GM19240 (cell line): ENCODE measurements around the gene HES2.
A peak's percentile ranks its signal among the peaks of the same experiment; 100 is the strongest.
"Not testable (repeated sequence)": the region's sequence is repeated elsewhere in the genome, so short reads cannot be mapped to it uniquely, and the experiment has no call there.

ENCODE experiments used
- DNase-seq: peaks from one replicate; pipeline ENCODE4 v3.0.0; 2011; ENCODE audit warnings: low spot score; ENCODE audit not compliant: insufficient read length

Gene HES2

DNA sequence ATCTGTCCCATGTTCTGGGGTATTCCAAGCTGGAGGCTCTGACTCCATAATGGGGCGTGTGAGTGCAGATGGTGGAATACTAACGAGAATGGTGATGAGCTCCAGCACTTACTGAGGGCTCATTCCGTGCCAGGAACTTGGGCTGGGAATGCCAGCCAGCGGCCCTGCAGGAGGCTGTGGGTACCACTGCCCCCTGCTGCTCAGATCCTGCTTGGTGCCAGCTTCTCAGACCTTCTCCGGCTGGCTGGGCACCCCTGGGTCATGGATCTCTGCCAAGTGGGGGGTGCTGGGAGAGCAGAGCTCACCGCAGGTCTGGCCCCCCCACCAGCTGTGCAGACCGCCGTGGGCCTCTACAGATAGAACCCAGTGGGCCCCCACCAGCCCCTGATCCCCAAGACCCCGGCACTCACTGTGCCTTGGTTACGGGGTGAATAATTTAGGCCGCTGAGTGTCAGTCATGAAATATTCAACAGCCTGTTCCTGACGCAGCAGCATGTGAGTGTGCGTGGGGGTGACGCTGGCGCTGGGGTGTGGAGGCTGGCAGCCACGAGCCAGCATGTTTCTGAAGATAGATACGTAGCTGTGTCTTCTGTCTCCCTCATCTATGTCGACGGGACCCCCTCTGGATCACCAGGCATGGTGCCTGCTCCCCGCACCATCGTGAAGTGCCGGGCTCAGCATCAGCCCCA lies 17.4 kb upstream of the HES2 start:
- DNase-seq = not testable (repeated sequence)

DNA sequence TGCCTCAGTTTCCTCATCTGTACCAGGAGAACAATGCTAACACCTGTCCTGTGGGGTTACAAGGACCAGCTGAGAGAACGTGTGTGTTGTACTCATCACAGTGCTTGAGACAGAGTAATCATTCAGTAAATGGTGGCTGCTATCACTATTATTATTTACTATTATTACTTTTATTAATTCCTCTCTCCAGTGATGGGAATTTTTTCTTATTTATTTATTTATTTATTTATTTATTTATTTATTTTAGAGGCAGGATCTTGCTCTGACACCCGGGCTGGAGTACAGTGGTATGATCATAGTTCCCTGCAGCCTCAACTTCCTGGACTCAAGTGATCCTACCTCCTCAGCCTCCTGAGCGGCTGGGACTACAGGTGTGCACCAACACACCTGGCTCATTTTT lies 16.6 kb upstream of the HES2 start:
- DNase-seq = not testable (repeated sequence)

DNA sequence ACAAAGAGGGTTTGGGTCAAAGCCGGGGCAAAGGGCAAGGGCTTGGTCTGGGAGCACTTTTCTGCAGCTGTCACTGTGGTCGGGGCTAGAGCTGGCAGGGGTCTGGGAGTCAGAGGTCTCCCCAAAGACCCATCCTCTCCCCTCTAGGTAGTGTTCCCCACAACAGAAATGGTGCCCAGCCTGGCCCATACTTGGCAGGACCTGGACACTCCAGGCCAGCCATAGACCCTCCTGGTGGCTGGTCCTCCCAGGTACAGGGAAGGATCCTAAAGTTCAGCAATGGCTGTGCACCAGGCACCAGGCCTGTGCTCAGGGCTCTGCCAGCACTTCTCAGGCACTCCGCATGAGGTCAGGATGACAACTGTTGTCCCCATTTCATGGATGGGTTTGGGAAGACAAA lies 15.8 kb upstream of the HES2 start:
- DNase-seq = no peak

DNA sequence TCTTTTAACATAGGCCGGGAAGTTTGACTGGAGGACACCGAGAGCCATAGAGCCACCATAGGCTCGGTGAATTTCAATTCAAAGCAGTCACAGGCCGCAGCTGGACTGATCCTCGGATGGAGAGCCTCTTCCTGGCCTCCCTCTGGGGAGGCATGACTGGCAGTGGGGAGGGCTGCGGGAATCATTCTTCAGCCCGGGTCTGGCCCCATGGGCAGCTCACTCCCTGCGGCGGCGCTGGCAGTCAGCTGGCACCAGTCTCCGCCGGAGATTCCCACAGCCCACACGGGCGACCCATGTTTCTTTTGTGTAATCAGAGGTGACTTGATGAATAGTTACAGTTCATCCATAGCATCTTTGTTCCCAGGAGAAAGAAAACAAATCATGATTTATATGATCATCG lies 15.4 kb upstream of the HES2 start:
- DNase-seq = no peak

DNA sequence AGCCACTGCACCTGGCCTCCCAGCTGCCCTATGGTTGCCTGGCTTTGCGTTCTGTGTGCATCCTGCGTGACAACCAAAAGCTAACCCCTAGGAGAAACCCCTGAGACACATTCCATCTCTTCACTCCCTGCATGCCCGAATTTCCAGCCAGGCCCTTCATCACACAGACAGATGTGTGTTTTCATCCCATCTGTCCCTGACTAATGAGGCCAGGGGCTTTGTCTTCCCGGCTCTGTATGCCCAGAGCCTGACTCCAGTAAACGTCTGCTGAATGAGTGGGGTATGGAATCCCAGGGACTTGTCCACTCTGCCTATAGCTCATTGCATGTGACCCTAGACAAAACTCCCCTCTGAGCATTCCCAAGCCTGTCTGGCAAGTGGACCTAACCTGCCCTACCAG lies 14.5 kb upstream of the HES2 start:
- no peak for DNase-seq

DNA sequence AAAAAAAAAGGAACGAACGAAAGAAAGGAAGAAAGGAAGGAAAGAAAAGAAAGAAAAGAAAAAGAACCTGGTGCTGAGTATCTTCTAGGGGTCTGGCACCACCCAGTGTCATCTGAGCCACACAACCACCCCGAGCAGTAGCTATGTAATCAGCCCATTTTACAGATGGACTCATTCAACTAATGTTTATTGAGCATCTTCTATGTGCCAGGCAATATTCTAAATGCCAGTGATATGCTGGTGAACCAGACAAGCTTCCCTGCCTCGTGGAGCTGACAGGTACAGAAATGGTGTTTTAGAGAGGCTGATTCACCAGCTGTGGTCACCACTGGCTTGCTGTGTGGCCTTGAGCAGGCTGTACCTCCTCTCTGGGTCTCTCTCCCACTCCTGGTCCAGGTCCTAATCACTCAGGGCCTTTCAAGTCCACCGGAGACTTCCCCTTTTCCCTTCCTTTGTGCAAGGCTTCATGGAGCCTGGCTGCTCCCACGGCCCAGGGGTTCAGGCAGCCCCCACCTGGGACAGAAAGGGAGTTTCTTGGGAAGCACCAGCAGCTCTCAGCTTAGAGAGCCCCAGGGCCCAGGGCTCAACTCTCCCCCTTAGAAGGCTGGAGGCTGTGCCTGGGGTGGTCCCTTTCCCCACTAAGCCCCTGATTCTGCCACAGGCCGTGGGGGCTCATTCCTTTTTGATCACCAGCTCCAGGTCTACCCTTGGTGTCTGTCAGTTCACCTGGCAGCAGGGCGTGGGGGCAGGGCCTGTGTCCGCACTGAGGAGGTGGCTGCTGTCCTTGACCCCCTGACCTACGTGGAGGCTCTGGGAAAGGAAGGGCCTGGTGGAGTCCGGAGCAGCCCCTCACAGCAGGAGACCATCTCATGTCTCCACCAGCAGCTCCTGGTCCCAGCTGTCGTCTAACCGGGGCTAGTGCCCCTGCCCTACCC lies 12.2 kb upstream of the HES2 start:
- DNase-seq = not testable (repeated sequence)

DNA sequence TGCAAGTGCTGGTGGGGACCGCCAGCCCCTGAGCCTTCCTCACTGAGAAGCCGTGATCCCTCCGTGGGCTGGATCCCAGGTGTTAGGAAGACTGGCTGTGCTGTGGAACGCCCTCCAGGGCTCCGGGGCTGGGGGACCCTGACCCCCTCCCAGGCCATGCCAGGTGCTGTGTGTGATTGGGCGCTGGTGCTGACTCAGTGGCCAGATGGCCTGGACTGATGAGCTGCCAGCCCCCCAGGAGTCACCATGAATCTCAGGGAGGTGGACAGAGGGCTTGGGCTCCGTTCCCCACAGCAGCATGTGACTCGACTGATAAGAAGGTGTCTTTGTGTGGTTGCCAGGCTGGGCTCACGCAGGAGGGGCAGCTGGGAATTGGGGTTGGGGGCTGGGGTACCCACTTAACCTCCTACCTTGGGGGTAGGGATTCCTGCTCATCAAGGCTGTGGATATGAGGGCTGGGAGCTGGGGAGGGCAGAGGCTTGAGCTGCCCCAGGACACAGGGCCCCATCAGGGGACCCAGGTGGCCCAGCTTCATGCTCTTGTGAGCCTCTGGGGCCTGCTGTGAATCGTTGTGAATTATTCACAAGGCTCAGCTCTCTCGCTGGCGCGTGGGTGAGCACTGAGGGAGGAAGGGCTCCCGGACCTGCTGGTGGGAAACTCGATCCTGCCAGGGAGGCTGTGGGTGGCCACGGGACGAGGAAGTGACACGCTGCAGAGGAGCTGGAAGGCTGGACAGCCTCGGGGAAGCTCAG lies 10.1 kb upstream of the HES2 start:
- DNase-seq = not testable (repeated sequence)

DNA sequence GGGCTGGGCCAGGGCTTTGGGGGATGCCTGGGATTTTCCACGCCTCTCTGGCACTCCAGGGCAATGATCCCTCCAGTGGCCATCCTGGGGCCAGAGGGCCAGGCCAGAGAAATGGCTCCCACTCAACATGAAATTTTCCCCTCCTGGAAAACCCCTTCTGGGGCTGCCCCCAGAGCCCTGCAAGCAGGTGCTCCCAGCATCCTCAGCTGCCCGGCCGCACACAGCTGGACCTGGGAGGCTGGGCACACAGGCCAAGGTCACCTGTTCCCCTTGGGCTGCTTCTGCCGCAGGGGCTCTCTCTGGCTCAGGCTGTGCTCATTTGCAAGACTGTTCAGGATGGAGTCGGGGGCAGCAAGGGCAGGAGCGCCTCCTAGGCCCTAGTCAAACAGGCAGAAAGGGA lies 8.7 kb upstream of the HES2 start:
- not testable (repeated sequence) for DNase-seq

DNA sequence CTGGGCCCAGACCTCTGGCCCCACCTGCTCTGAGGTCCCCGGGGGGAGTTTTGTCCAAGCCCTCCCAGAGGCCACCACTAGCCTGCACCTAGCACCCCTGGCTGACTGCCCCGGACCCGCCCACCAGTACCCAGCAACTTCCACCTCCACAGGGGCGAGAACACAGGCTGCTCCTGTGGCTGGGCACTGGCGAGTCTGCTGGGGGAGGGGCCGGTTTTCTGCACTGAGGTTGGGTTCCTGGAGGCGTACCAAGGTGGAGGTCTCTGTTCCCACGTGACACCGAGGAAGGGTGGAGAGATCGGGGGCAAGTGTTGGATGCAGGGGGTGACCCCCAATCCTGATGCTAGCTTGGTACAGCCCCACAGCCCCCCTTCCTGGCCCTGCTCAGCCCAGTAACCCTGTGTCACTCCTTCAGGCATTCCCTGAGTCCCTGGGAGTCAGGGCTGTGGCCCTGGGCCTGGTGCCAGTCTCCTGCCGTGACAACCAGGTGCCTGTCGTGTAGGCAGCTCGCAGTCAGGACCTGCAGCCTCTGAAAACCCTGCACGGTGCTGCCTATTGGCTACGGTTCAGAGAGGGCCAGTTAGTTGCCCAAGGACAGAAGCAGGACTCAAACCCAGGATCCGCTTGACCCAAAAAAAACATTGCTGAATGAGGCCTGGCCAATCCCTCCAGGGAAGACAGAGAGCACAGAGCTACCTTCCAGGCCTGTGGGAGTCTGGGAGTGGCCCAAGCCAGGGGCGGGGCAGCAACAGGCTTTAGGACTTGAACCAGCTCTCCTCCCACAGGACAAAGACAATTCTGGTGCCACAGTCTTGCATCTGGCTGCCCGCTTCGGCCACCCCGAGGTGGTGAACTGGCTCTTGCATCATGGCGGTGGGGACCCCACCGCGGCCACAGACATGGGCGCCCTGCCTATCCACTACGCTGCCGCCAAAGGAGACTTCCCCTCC lies 8.0 kb upstream of the HES2 start:
- no peak for DNase-seq

DNA sequence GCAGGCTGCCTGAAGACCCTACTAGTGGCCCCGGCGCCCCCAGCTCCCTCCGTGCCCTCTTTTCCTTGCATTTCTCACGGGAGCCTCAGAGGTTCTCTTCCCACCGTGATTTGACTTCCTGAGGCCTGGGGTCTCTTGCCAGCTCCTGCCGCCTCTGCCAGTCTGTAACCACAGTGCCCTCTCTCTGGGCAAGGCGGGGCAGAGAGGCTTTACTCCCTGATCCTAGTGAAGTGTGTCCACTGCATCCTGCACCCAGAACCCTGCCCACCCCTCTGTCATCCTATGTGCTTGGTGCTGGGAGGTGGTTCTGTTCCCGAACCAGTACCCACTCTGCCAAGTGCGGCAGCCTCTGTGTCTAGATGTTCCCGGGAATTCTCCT lies 7.2 kb upstream of the HES2 start:
- no peak for DNase-seq

DNA sequence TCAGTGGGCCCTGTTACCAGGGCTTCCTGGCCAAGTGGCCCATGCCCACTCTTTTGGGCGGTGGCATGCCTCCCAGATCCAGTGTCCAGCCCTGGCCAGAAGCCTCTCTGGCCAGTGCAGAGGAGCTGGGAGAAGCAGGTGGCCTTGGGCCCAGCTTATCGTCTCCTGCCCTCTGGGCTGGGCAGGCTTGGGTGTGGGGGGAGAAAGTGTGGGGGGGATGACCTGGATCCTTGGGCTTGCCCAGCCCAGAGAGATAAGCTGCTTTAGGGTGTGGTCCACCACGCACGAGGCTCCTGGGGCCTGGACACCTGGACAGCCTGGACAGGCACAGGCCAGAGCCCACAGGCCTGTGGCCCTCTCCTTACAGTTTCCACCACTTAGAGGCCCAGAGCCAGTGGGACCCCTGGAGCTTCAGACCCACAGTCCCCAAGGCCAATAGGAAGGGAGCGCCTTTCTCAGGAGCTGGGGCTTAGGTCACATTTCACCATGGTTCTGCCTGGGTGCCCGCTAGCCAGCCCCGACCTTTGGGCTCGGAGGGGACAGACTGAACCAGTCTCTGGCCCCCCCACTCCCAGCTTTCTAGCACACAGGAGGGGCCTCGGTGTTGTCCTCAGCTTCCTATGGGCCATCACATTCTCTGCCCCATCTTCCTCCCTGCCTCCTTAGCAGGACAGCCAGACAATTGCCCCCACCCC lies 6.7 kb upstream of the HES2 start:
- no peak for DNase-seq

DNA sequence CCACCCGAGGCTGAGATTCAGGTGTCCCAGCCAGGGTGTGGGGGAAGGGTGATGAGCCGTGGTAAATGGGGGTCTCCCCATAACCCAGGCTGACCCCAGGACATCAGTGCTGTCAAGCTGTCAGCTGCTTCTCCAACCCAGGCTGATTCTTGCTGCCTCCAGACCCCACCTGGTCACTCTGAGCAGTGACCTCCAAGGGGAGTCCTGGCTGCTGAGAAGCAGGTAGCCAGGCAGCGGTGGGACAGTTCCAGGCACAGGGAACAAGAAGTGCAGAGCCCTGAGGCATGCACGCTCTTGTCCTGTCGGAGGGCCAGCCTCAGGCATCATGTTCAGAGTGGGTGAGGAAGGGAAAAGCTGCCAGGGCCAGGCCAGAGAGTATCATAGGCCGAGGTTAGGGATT lies 5.9 kb upstream of the HES2 start:
- no peak for DNase-seq

DNA sequence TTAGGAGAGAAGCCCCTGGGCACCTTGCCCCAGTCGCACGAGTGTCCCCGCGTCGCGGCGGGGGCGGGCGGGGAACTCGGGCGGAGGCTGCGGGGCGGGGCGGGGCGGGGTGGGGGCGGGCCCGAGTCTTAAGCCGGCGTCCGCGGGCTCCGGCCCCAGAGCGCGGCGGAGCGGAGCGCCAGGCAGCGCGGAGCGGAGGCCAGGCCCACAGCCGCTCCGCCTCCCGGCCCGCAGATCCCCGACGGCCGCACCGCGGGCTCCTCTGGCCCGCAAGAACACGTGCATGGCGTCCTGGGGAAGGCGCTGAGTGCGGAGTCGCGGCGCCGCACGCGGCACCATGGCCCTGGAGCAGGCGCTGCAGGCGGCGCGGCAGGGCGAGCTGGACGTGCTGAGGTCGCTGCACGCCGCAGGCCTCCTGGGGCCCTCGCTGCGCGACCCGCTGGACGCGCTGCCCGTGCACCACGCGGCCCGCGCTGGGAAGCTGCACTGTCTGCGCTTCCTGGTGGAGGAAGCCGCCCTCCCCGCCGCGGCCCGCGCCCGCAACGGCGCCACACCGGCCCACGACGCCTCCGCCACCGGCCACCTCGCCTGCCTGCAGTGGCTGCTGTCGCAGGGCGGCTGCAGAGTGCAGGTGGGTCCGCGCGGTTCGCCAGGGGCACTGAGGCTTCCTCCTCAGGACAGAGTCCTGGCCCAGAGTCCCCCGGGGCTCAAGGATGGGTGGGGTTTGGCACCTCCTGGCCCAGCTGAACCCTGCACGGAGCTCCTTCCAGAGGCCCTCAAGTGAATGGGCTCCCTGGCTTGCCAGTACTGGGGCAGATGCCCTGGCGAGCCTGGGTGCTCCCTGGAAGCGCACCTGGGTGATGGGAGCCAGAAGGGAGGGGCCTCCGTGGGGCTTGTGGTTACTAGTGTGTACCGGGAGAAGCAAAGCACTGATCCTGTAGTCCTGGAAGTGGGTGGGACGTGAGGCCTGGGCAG lies 5.2 kb upstream of the HES2 start, which contains the start of gene ESPN:
TSS of gene ESPN (plus strand) at position 158 of the 975 bp plus-strand sequence. CDS start at position 338, 180 bp downstream.
- DNase-seq = no peak

DNA sequence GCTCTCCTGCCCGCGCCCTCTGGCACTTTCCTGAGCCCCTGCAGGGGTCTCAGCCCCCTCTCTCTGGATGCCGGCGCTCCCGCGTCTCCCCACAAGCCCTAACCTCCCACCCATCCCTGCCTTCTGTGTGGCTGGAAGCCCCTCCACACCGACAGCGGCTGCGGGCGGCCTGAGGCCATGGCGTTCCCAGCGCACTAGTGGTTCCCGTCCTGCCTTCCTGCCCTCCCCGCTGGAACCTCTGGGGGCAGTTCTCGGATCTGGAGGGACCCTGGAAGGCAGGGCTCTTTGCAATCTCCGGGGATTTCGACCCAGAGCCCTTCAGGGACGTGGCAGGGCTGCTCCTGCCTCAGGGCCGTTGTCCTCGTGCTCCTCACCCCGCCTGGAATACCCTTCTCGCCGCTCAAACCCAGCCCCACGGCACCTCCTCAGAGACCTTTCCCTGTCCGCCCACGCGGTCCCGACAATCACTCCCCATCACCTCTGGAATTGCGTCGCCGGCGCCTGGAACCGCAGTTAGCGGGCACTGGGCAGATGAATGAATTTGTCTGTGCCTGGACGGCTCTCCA lies 4.4 kb upstream of the HES2 start:
- no peak for DNase-seq

DNA sequence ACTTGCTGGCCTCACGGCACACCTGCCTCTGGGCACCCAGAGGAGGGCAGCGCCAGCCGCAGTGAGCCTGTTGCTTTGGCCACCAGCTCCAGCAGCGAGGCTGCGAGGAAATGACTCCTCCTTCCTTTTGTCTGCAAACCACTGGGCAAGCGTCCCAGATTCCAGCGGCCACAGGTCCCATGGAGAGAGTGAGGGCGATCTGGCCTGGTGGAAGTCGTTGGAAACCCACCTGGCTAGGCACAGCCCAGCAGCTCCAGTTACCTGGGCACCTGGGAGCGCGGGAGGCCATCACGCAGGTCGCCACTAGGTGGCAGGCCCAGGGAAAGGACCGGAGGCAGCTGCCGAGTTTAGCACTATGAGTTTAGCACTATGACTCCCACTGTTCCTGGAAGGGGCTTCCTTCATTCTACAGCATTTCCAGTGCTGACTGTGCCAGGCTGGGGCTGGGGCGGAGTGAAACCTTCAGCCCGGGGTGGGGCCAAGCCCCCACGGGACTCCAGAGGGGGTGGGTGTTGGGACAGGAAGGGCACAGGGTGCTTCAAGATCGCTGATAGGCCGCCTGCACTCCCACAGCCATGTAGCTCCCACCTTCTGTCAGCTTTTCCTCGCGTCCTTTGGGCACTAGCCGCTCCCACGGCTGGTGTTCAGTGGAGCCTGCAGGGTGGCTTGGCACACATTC lies 3.7 kb upstream of the HES2 start:
- peak; percentile 84 for DNase-seq

DNA sequence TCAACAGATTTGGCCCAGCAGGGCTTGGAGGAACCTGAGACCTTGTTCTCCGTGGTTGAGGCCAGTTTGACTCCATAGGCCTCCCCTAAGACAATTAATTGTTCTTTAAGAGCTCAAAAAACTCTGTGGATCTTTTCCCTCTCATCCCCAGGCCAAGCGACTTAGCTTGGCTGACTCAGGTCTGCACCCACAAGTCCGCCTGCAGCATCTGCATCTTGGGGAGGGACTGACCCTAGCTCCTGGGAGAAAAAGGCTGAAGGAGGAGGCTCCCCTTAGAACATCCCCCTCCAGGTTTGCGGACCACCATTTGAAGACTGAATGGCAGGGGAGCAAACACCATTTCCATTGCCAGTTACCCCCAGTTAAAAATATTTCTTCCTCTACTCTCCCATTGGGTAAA lies 1.5 kb upstream of the HES2 start:
- no peak for DNase-seq

DNA sequence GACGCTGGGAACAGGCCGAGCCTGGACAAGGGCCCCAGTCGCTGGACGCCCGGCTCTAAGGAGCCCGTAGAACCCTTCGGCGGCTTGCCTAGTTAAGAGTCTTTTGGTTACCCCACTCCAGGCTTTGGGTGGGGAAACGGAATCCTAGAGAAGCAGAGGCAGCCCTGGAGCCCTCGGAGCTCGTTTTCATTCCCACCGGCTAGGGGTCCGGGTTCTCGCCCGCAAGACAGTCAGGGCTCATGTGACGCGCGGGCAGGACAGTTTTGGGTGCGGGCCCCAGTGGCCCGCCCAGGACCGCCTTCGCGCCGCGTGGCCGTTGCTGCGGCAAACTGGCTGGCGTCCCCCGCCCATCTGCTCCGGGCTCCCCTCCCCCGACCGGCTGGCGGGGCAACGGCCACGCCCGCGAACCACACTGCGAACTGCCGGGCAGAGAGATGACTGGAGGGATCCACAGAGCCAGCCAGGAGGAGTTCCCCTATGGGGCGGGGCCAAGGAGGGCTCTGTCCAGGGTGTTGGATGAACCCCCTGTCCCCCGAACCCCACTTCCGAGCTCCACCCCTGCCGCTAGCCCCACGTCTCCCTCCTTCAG lies 829 bp upstream of the HES2 start:
- DNase-seq = no peak

DNA sequence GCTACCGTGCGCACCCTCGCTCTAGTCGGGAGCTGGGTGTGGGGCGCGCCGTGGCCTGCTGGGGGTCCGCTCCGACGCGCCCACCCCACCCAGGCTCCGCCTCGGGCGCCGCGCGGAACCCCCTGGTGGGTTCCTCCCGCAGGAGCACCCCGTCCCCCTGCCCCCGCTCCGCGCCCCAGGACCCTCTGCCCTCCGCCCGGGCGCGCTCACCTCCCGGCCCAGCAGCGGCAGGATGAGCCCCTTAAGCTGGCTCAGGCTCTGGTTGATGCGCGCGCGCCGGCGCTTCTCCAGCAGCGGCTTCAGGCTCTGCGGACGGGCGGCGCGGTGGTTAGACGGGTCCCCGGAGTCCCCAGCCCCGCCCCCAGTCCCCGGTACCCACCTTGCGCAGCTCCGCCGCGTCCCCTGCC lies 319 bp downstream of the HES2 start:
- DNase-seq = no peak
